ENCODE results near the gene SLC16A7.

GRCh38 chr12:59827767-59828166 is 231.9 kb downstream of the SLC16A7 start:
- TF ChIP-seq CTCF (conservative IDR thresholded peaks at IDR 0.05 in 1 of 2, IDR thresholded peaks at IDR 0.05 in 1 of 2; ENCODE audit: extremely low read depth in 1 of 2, insufficient read depth in 1 of 2, low read depth in 1 of 2, low read length in 2 of 2): no peak
- no peak for TF ChIP-seq EZH2 (IDR thresholded peaks at IDR 0.05; ENCODE audit: borderline replicate concordance, low read length)

All from mammary epithelial cell (primary cell).